WTC11 (cell line): ENCODE results near the gene CFL1. TPM values are rescaled to one million over a fixed set of nuclear protein-coding genes. Genes with fewer than 3 reads are reported as not detected.

Experiments used
- ATAC-seq: fragments of 200-7000 bp; cut with Tn5 transposase; 2 replicates; pipeline ENCODE4 v1.10.0; 2021; ENCODE audit warnings: mild to moderate bottlenecking, moderate library complexity
- CTCF ChIA-PET: fragments of 300-600 bp; sonication (Branson Sonifier 250); formaldehyde crosslinking; loops from one replicate; lab custom pipeline; 2021; ENCODE audit warnings: antibody characterized with exemption; lab: Charles Lee
- POLR2A ChIA-PET: fragments of 350-600 bp; sonication (Branson Sonifier 250); formaldehyde crosslinking; loops from one replicate; lab custom pipeline; 2021; ENCODE audit warnings: antibody characterized with exemption; lab: Charles Lee
- DNase-seq: peaks from one replicate; pipeline ENCODE4 v3.0.0; 2021; ENCODE audit warnings: low spot score
- H3K27ac Mint-ChIP-seq: 2 replicates; pipeline ENCODE4 v1.8.0; 2021; ENCODE audit warnings: mixed read lengths
- H3K27me3 Mint-ChIP-seq: 2 replicates; pipeline ENCODE4 v1.8.0; 2021; ENCODE audit warnings: low read depth, mild to moderate bottlenecking, moderate library complexity, mixed read lengths
- H3K36me3 Mint-ChIP-seq: 2 replicates; pipeline ENCODE4 v1.8.0; 2021; ENCODE audit warnings: mixed read lengths
- H3K4me1 Mint-ChIP-seq: 2 replicates; pipeline ENCODE4 v1.8.0; 2022; ENCODE audit warnings: mixed read lengths
- H3K4me3 Mint-ChIP-seq: 2 replicates; pipeline ENCODE4 v1.8.0; 2021; ENCODE audit warnings: mild to moderate bottlenecking, moderate library complexity, mixed read lengths
- H3K9me3 Mint-ChIP-seq: 2 replicates; pipeline ENCODE4 v1.8.0; 2021; ENCODE audit warnings: mixed read lengths
- CREB1 ChIP-seq: sonication (generic); formaldehyde crosslinking; IDR thresholded peaks from 2 replicates; pipeline ENCODE4 v1.8.0; 2023; ENCODE audit warnings: mild to moderate bottlenecking, missing genetic modification reagents
- CREM ChIP-seq: sonication (generic); formaldehyde crosslinking; IDR thresholded peaks from 2 replicates; pipeline ENCODE4 v1.8.1; 2022; ENCODE audit warnings: mild to moderate bottlenecking, missing genetic modification reagents, moderate library complexity
- E2F5 ChIP-seq: sonication (generic); formaldehyde crosslinking; IDR thresholded peaks from 2 replicates; pipeline ENCODE4 v1.8.1; 2022; ENCODE audit warnings: mild to moderate bottlenecking, moderate library complexity, missing genetic modification reagents
- ERG ChIP-seq: fragments of 250-450 bp; sonication (Bioruptor Pico); IDR thresholded peaks from 2 replicates; pipeline ENCODE4 v1.8.0; 2021; ENCODE audit warnings: mild to moderate bottlenecking
- IRF1 ChIP-seq: sonication (generic); formaldehyde crosslinking; IDR thresholded peaks from 2 replicates; pipeline ENCODE4 v1.8.0; 2023; ENCODE audit warnings: missing genetic modification reagents
- MLX ChIP-seq: sonication (generic); formaldehyde crosslinking; IDR thresholded peaks from 2 replicates; pipeline ENCODE4 v1.8.1; 2023; ENCODE audit warnings: mild to moderate bottlenecking, missing genetic modification reagents, moderate library complexity
- NFATC4 ChIP-seq: fragments of 250-450 bp; sonication (Bioruptor Pico); IDR thresholded peaks from 2 replicates; pipeline ENCODE4 v1.9.0; 2021; ENCODE audit warnings: mild to moderate bottlenecking
- OVOL2 ChIP-seq: fragments of 250-450 bp; sonication (Bioruptor Pico); IDR thresholded peaks from 2 replicates; pipeline ENCODE4 v1.9.0; 2021; ENCODE audit warnings: mild to moderate bottlenecking, borderline replicate concordance
- PRDM15 ChIP-seq: sonication (generic); formaldehyde crosslinking; IDR thresholded peaks from 2 replicates; pipeline ENCODE4 v1.8.0; 2022; ENCODE audit warnings: missing genetic modification reagents
- PRRX2 ChIP-seq: fragments of 250-450 bp; sonication (Bioruptor Pico); IDR thresholded peaks from 2 replicates; pipeline ENCODE4 v1.8.0; 2021; ENCODE audit warnings: mild to moderate bottlenecking
- RORB ChIP-seq: fragments of 250-450 bp; sonication (Bioruptor Pico); IDR thresholded peaks from 2 replicates; pipeline ENCODE4 v1.9.0; 2021; ENCODE audit warnings: mild to moderate bottlenecking
- SMAD3 ChIP-seq: sonication (generic); formaldehyde crosslinking; IDR thresholded peaks from 2 replicates; pipeline ENCODE4 v1.8.0; 2022; ENCODE audit warnings: missing genetic modification reagents, mild to moderate bottlenecking, borderline replicate concordance
- STAT6 ChIP-seq: sonication (generic); formaldehyde crosslinking; conservative IDR thresholded peaks from 2 replicates; pipeline ENCODE4 v1.8.1; 2023; ENCODE audit warnings: mild to moderate bottlenecking, low read depth, missing genetic modification reagents, moderate library complexity
- USF1 ChIP-seq: sonication (generic); formaldehyde crosslinking; IDR thresholded peaks from 2 replicates; pipeline ENCODE4 v1.8.0; 2022; ENCODE audit warnings: mild to moderate bottlenecking, missing genetic modification reagents
- ZBTB21 ChIP-seq: sonication (generic); formaldehyde crosslinking; IDR thresholded peaks from 2 replicates; pipeline ENCODE4 v1.8.1; 2023; ENCODE audit warnings: mild to moderate bottlenecking, missing genetic modification reagents, borderline replicate concordance
- ZNF416 ChIP-seq: fragments of 250-450 bp; sonication (Bioruptor Pico); IDR thresholded peaks from 2 replicates; pipeline ENCODE4 v1.9.0; 2021; ENCODE audit warnings: mild to moderate bottlenecking, inconsistent platforms
- ZNF425 ChIP-seq: fragments of 250-450 bp; sonication (Bioruptor Pico); conservative IDR thresholded peaks from 2 replicates; pipeline ENCODE4 v1.9.0; 2021; ENCODE audit warnings: mild to moderate bottlenecking
- ZNF671 ChIP-seq: fragments of 250-450 bp; sonication (Bioruptor Pico); IDR thresholded peaks from 2 replicates; pipeline ENCODE4 v1.8.0; 2021; ENCODE audit warnings: mild to moderate bottlenecking
- total RNA-seq: library from RNA; stranded (reverse); gene quantifications from 3 replicates; pipeline ENCODE4 v1.2.3, GENCODE V29; 2021

Gene CFL1
- total RNA-seq, 1 experiment from 2014 or later, result 1,073 TPM

- DNase-seq (no peak), ATAC-seq (no peak)
- Mint-ChIP-seq H3K4me3 (no peak overlapping the region), H3K27me3 (peaks cover 10% of the 10 kb centered on the region), H3K36me3 (peaks cover 53% of the 10 kb centered on the region), H3K27ac (peak overlapping the region; percentile 71), H3K9me3 (peaks cover 6% of the 10 kb centered on the region; the same call in 1 of the 2 replicates), H3K4me1 (peaks cover 24% of the 10 kb centered on the region)
- POLR2A ChIA-PET, result interaction anchor here (0.5 to 3.5 kb wide), 12 partner anchors 8 to 930 kb away, joined by 3 to 38 read pairs (median 4); partner anchors contain the start of genes EFEMP2, FIBP, MUS81 and RNASEH2C
- CTCF ChIA-PET, result interaction anchor here (0.6 to 6.3 kb wide), 42 partner anchors 8 to 311 kb away, joined by 3 to 134 read pairs (median 4); partner anchors contain the start of genes AP5B1, BANF1, CCDC85B and EIF1AD
- TF ChIP-seq USF1 (CRISPR knock-in tag) (no peak), ZBTB21 (CRISPR knock-in tag) (no peak), ZNF416 (CRISPR knock-in tag) (peak; percentile 40; the same call in 1 of the 2 replicates), CREM (CRISPR knock-in tag) (no peak), E2F5 (no peak), MLX (CRISPR knock-in tag) (no peak), NFATC4 (CRISPR knock-in tag) (peak; percentile 16; the same call in 1 of the 2 replicates), RORB (CRISPR knock-in tag) (no peak), PRDM15 (CRISPR knock-in tag) (no peak), SMAD3 (no peak), ZNF671 (CRISPR knock-in tag) (peak; percentile 54; the same call in 1 of the 2 replicates), ZNF425 (CRISPR knock-in tag) (peak; percentile 79; the same call in 1 of the 2 replicates), CREB1 (CRISPR knock-in tag) (no peak), PRRX2 (CRISPR knock-in tag) (peak; percentile 24; the same call in 1 of the 2 replicates), IRF1 (CRISPR knock-in tag) (no peak), OVOL2 (CRISPR knock-in tag) (no peak), ERG (peak; percentile 36; the same call in 1 of the 2 replicates), STAT6 (CRISPR knock-in tag) (no peak)
Observed at GRCh38 chr11:65851811-65852507, 6.0 kb downstream of the CFL1 start.
